ENCODE results near the gene TIRAP.

The TIRAP gene

DNA sequence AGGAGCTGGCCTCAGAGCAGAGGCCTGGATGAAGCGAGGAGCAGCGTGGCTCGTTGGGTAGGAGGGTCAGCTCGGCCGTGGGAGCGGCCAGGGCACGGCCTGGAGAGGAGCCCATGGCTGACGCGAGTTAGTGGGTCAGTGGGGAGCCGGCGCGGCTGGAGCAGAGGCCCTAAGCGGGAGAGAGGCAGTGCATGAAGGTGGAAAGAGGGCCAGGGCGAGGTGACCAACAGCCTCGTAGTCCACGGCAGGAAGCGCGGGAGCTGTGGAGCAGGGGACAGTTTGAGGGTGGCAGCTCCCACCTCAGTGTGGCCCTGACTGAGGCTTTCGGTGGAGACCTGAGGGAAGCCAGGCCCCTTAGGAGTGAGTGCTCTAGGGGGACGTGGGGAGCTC lies 45.1 kb downstream of the TIRAP start:
- DNase-seq: no peak

GRCh38 chr11:126328444-126328843 lies 45.6 kb downstream of the TIRAP start:
- no peak for DNase-seq

- no peak for DNase-seq
Observed at GRCh38 chr11:126328938-126329643, 46.2 kb downstream of the TIRAP start.

DNA sequence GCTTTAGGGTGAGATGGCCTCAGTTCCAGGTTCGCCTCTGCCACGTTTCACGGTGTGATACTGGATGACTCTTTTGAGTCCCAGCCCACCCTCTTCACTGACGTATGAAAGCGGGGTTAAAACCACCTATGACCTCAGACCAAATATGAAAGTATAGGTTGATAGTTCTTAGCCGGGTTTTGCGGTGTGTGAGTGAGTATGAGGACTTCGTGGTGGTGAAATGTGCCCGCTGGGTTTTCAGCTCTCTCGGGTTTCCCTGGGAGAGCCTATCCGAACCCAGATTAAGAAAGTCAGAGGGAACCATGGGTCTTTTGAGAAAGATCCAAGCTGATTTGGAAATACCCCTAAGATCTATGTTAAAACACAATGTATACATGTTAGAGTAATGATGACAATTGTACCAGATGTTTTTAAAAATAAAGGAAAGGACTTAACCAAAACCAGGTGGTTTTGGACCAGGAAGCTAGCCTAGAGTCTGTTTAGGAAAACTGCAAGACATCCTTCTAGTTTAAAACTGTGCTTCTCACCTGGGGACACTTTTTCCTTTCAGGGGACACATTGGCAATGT lies 46.8 kb downstream of the TIRAP start:
- no peak for DNase-seq

DNA sequence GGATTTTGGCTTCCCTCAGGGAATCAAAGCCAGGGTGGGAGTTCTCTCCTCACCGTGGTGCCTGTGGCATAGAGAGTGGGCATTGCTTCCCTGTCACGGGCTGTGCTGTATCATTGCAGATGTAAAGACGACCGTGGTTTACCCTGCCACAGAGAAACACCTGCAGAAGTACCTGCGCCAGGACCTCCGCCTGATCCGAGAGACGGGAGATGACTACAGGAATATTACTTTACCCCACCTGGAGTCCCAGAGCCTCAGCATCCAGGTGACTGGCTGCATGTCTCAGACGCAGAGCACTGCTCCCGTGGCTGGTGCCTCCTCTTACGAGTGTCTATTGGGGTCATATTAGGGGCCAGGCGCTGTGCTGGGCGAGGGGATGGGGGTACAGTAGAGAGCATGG lies 48.4 kb downstream of the TIRAP start:
- no peak for DNase-seq

DNA sequence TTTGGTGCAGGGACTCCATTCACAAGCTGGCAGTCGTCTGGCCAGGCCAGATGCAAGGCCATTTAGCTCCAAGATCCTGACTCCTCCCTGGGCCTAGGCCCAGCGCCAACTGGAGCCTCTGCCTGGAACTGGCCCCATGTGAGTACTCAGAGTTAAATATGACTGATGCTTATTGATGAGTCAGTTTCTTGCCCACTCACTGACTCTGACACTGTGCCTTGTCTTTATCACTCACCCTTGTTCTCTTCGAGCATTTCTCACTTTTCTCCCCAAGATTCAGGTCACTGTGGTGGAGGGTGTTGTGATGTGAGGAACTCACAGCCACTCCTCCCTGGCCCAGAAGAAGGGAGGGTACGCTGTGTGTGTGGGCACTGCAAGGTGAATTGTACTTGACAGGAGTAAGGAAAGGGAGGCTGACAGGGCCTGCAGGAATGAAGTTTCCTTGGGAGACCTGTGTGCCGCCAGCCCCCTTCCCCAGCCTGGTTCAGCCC lies 49.4 kb downstream of the TIRAP start:
- DNase-seq: no peak

DNA sequence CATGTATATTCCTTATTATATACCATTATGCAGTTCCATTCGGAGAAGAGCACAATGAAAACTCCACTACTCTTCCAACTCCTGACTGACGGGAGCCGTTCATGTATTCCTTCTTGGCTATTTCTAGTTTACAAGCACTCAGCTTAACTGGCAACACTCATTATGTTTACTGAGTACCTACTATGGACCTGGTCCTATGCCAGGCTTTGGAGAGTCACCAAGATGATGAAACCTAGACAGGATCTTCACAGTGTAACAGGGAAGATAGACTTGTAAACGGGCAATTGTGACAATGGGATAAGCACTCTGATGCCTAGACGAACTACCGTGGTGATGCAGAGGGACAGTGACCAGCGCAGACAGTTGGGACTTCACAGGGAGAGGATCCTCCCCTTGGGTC lies 50.2 kb downstream of the TIRAP start:
- DNase-seq: no peak

DNA sequence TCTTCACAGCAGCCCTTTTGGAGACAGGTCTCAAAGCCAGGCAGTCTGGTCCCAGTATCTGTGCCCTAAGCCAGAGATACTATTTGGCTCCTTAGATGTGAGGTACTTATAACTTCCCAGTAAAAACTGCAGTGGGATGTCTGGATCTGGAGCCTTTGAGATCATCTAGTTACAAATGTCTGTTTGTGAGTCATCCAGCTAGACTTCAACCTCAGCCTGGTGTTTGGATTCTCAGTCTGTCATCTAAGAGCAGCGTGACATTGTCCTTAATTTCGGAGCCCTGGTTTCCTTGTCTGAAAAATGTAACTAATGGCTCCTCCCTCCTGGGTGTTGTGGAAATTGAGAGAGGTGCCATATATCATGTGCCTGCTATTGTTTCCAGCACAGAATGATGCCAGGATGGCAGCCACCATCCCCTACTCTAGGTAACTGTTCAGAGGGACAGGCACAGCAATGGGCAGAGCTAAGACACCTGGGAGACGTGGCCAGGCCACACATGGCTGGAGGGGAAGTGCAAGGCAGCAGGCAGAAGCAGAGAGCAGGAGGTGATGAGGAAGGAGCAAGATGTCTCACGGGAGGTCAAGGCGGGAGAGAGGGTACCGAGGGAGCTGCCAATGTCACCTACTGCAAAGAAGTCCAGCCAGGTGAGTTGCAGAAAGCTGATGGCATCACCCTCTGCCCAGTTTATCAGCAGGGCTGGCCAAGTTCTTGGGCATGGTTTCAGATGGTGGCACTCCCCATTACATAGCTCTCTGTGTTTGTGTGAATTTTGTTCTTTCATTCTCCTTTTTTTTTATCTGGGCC lies 52.0 kb downstream of the TIRAP start:
- DNase-seq: no peak

GRCh38 chr11:126335463-126335760 lies 52.5 kb downstream of the TIRAP start:
- no peak for DNase-seq

DNA sequence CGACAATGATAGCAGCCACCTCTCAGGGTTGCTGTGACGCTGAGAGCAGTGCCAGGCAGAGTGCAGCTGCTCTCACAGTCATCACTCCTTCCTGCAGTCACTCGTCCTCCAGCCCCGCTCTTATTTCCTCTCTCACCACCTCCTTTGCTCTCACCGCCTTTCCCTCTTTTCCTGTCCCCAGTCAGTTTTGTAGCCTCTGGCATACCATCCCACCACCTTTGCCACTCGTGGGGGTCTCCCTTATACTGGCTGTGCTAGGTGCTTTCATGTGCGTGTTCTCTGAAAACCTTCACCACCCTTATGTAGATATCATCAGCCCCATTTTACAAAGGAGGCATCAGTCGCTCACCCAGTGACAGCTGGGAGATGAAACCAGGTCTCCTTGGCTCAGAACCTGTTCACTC lies 53.2 kb downstream of the TIRAP start:
- no peak for DNase-seq

- no peak for DNase-seq
Observed at GRCh38 chr11:126336671-126337101, 53.8 kb downstream of the TIRAP start.

DNA sequence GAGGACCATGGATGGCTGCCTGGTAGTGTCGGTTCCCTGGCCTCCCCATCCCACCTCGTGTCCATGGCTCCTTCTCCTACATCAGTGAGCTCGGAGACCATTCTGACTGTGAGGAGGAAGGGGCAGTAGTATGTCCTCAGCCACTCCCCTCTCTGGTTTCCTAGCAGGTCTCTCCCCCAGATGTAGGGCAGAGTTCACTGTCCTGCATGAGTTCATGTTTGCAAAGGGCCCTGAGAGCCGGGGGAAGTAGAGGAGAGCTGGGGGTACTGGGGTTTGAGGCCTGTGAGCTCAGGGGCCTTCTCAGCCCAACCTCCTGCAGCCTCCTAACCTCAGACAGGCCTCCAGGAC lies 54.2 kb downstream of the TIRAP start:
- DNase-seq: no peak

GRCh38 chr11:126337474-126338241 lies 54.8 kb downstream of the TIRAP start:
- DNase-seq: no peak

- no peak for DNase-seq
Observed at GRCh38 chr11:126338346-126339055, 55.6 kb downstream of the TIRAP start.

DNA sequence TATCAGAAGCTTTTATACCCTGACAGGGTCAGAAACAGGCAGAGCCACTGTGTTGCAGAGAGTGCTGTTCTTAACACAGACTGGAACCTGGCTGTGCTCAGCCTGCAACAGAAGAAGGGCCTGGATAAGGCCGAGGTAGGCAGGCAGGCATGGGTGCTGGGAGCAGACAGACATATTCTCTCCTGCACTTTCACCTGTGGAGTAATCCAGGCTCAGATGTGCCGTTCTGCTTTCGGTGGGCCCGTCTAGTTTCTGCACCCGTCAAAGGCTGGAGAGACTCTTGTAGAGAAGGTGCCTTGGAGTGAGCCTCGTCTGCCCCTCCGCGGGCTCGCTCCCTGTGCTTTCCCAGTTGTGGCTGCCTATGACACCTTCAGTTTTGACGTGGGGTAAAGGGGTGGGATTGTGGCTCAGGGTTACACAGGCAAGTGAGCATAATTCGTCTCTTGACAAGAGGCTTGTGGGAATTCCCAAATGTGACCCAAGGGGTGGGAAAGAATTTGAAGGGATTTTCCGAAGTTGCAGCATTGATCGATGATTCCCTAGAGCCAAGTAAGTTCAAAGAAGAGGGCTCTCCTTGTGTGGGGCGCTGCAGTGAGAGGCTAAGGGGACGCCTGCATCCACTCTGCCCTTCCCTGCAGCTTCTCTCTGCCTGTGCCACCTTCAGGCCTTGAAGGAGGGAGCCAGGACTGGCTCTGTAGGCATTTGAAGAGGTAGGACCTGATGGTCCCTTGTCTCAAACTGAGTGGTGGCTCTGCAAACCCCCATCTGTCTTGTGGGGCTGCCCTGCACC lies 56.4 kb downstream of the TIRAP start:
- DNase-seq: no peak

GRCh38 chr11:126339863-126340434 lies 57.1 kb downstream of the TIRAP start:
- DNase-seq: no peak

- DNase-seq: no peak
Observed at GRCh38 chr11:126340960-126341606, 58.2 kb downstream of the TIRAP start.

GRCh38 chr11:126341760-126342161 lies 58.9 kb downstream of the TIRAP start:
- no peak for DNase-seq

- no peak for DNase-seq
Observed at GRCh38 chr11:126343051-126343450, 60.2 kb downstream of the TIRAP start.

Measured in NK-92 treated with Interleukin-12 subunit alpha and Interleukin-12 subunit beta, amount 100 ng/mL, for 24 hours (cell line).